Panc1 (cell line): ENCODE data around the gene NHLRC2.

ENCODE experiments used
- CTCF ChIP-seq: fragments of 450-650 bp; IDR thresholded peaks from 2 replicates; pipeline ENCODE4 v1.5.1; 2017; ENCODE audit warnings: mild to moderate bottlenecking
- TF ChIP-seq, protein P1 (sequence below), 2 experiments: IDR thresholded peaks; 2 replicates each; pipeline ENCODE4 v1.6.1; 2011 to 2012; ENCODE audit warnings: low read depth in 2 of 2, control low read depth in 1 of 2, low read length in 1 of 2, mild to moderate bottlenecking in 1 of 2, moderate library complexity in 1 of 2; ENCODE audit not compliant: insufficient read depth in 1 of 2

DNA sequence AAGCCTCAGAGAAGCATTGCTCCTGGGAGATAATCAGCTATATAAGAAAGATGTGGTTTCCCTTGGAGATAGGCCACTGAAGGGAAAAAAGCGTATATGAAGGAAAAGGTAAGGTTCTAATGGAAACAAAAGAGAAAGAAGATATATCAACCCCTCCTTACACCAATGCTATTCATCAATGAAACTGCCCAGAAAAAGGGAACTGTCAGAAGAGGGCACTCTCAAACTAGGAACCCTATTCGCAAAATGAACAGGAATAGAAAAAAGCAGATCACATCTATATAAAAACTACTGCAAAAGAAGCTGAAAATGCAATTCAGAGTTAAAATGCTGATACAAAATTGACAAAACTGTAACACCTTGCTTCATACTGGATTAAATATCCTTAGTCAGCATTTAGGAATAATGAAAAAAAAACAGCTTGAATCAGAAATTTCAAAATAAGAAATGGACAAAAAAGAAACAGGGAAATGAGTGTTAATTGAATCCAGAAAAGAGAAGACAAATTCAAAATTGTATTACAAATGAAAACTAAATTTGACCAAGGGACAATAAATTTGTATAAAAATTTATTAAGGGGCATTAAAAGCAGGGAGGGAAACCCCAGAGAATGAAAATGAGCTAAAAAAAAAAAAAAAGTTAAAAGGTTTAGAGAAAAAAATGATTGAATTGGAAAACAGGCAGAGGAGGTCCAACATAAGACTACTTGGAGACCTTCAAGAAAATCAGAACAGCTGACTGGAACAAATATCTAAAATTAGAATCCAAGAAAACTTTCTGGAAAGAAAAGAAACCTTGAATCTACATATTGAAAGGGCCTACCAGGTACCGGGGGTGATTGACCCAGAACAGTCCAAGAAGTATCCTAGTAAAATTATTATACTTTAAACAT is 17.9 kb downstream of the NHLRC2 start:
- TF ChIP-seq, protein P1, sequence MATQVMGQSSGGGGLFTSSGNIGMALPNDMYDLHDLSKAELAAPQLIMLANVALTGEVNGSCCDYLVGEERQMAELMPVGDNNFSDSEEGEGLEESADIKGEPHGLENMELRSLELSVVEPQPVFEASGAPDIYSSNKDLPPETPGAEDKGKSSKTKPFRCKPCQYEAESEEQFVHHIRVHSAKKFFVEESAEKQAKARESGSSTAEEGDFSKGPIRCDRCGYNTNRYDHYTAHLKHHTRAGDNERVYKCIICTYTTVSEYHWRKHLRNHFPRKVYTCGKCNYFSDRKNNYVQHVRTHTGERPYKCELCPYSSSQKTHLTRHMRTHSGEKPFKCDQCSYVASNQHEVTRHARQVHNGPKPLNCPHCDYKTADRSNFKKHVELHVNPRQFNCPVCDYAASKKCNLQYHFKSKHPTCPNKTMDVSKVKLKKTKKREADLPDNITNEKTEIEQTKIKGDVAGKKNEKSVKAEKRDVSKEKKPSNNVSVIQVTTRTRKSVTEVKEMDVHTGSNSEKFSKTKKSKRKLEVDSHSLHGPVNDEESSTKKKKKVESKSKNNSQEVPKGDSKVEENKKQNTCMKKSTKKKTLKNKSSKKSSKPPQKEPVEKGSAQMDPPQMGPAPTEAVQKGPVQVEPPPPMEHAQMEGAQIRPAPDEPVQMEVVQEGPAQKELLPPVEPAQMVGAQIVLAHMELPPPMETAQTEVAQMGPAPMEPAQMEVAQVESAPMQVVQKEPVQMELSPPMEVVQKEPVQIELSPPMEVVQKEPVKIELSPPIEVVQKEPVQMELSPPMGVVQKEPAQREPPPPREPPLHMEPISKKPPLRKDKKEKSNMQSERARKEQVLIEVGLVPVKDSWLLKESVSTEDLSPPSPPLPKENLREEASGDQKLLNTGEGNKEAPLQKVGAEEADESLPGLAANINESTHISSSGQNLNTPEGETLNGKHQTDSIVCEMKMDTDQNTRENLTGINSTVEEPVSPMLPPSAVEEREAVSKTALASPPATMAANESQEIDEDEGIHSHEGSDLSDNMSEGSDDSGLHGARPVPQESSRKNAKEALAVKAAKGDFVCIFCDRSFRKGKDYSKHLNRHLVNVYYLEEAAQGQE (IDR thresholded peaks at IDR 0.05; ENCODE audit: insufficient read depth in 1 of 2, low read depth in 2 of 2, low read length in 1 of 2): no peak
- no peak for TF ChIP-seq CTCF
